Germinal center (tissue), 1 donor: Measurements from ENCODE around the gene CISD3.
"Not testable (repeated sequence)": the region's sequence is repeated elsewhere in the genome, so short reads cannot be mapped to it uniquely, and the experiment has no call there.

Experiments
- DNase-seq: peaks from one replicate; pipeline ENCODE4 v3.0.0; 2012; ENCODE audit warnings: mixed read lengths, low spot score

The CISD3 gene

GRCh38 chr17:38707678-38708351, 22.3 kb upstream of the CISD3 start:
- DNase-seq = no peak

- DNase-seq = no peak
These were observed 20.9 kb upstream of the CISD3 start for GRCh38 chr17:38709104-38709820.

GRCh38 chr17:38709864-38710603, 20.1 kb upstream of the CISD3 start:
- no peak for DNase-seq

GRCh38 chr17:38710604-38710962, 19.6 kb upstream of the CISD3 start:
- DNase-seq = no peak

GRCh38 chr17:38710985-38711384, 19.2 kb upstream of the CISD3 start:
- DNase-seq = no peak

GRCh38 chr17:38711792-38712571, 18.2 kb upstream of the CISD3 start:
- DNase-seq = no peak

GRCh38 chr17:38712593-38712992, 17.5 kb upstream of the CISD3 start:
- no peak for DNase-seq

- no peak for DNase-seq
These were observed 16.6 kb upstream of the CISD3 start for GRCh38 chr17:38713456-38714075.

- DNase-seq = no peak
These were observed 14.8 kb upstream of the CISD3 start for GRCh38 chr17:38715216-38715943.

GRCh38 chr17:38716368-38717005, 13.7 kb upstream of the CISD3 start:
- no peak for DNase-seq

- DNase-seq = no peak
These were observed 12.9 kb upstream of the CISD3 start for GRCh38 chr17:38717139-38717745.

GRCh38 chr17:38719289-38719942, 10.7 kb upstream of the CISD3 start:
- DNase-seq = no peak

GRCh38 chr17:38719943-38720641, 10.0 kb upstream of the CISD3 start:
- no peak for DNase-seq

GRCh38 chr17:38720941-38721340, 9.2 kb upstream of the CISD3 start:
- no peak for DNase-seq

GRCh38 chr17:38721802-38722201, 8.3 kb upstream of the CISD3 start:
- no peak for DNase-seq

GRCh38 chr17:38724337-38724988, 5.7 kb upstream of the CISD3 start:
- no peak for DNase-seq

GRCh38 chr17:38725066-38725465, 5.1 kb upstream of the CISD3 start:
- DNase-seq = no peak

GRCh38 chr17:38726145-38726544, 4.0 kb upstream of the CISD3 start:
- DNase-seq = not testable (repeated sequence)

- no peak for DNase-seq
These were observed 2.4 kb upstream of the CISD3 start for GRCh38 chr17:38727736-38728135.
